Right lobe of liver (tissue), 6 donors: ENCODE results near the gene OR6N2. TPM values are rescaled to one million over a fixed set of nuclear protein-coding genes. Genes with fewer than 3 reads are reported as not detected.

Experiments
- ATAC-seq, 4 donors: fragments of 200-7000 bp; cut with Tn5 transposase; one replicate each; pipeline ENCODE4 v1.9.1; 2020; ENCODE audit warnings: mild to moderate bottlenecking in 4 of 4, moderate library complexity in 4 of 4
- DNase-seq, 3 donors: peaks; one replicate each; pipeline ENCODE4 v3.0.0-alpha.2; 2020
- H3K27ac ChIP-seq, 3 donors: fragments of 200-600 bp; one replicate each; pipeline ENCODE4 v1.8.0; 2022
- H3K27me3 ChIP-seq, 2 donors: fragments of 200-600 bp; one replicate each; pipeline ENCODE4 v1.8.0; 2022
- H3K36me3 ChIP-seq, 4 donors: fragments of 200-600 bp; sonication (generic) in 1 of 4; one replicate each; pipeline versions ENCODE4 v1.5.1 to v1.8.0; 2017 to 2022; ENCODE audit warnings: control low read depth in 1 of 4
- H3K4me1 ChIP-seq, 4 donors: fragments of 200-600 bp; sonication (generic) in 1 of 4; one replicate each; pipeline versions ENCODE4 v1.5.1 to v1.8.0; 2017 to 2022; ENCODE audit warnings: control low read depth in 1 of 4
- H3K4me3 ChIP-seq, 3 donors: fragments of 200-600 bp; one replicate each; pipeline ENCODE4 v1.8.0; 2022
- H3K9me3 ChIP-seq, 4 donors: fragments of 200-600 bp; sonication (generic) in 1 of 4; one replicate each; pipeline versions ENCODE4 v1.5.1 to v1.8.0; 2017 to 2022; ENCODE audit warnings: control low read depth in 1 of 4
- CTCF ChIP-seq, 4 donors: fragments of 200-600 bp in 3 of 4; fragments of 450-650 bp in 1 of 4; IDR thresholded peaks; one replicate each; pipeline versions ENCODE4 v1.5.1 to v1.8.0; 2016 to 2022; ENCODE audit warnings: antibody characterized with exemption in 4 of 4, mild to moderate bottlenecking in 2 of 4
- POLR2A ChIP-seq: fragments of 450-650 bp; IDR thresholded peaks from one replicate; pipeline ENCODE4 v1.6.1; 2017; ENCODE audit warnings: antibody characterized with exemption, mild to moderate bottlenecking
- WGBS: methylation state at CpG from one replicate; pipeline ENCODE4 v1.1.6; 2018; ENCODE audit warnings: low coverage, low lambda C conversion rate; ENCODE audit not compliant: insufficient coverage; ENCODE audit errors: missing lambda C conversion rate; 5-methylcytosine and 5-hydroxymethylcytosine counted together
- intact Hi-C, 2 donors: fragments of 100-400 bp; cut with DNase I; formaldehyde crosslinking; loops; one replicate each; pipeline versions ENCODE4 v1.11.2 to v1.14.1; 2022
- total RNA-seq, 6 experiments: library from RNA; depleted of rRNA in 2 of 6; stranded (reverse); fragments of >200 nt in 2 of 6; fragmentation: NEBNext Ultra II Directional in 3 of 6; extraction: Animal tissue kit (Norgen Biotek cat#: 25700) in 3 of 6; gene quantifications; one replicate each; pipeline versions ENCODE4 v1.1.0 to v1.2.4, GENCODE V29; 2016 to 2023
- donor health status: DM: no; HTN: yes; CAD: no.
- donor health status: DM: no; HTN: no; CAD: no.
- donor health status: DM: no; HTN: no; CAD: no.
- donor health status: DM: no; HTN: yes; CAD: no.
- donor health status: DM: no; HTN: yes; CAD: no.

The OR6N2 gene
- total RNA-seq, 6 experiments from 2014 or later: not detected

- intact Hi-C loops: no loop called here
- 38% methylated on average over 1 of the region's 1 CpG for WGBS
- DNase-seq (no peak), ATAC-seq (peak in 3 of 4 donors; percentile 11 to 35 (median 13))
- H3K27me3 ChIP-seq: no peaks in the 10 kb centered on the region
- H3K27ac ChIP-seq: no peak overlapping the region
- H3K4me3 ChIP-seq: no peak overlapping the region
- TF ChIP-seq POLR2A (no peak), CTCF (IDR thresholded peaks at IDR 0.05) (no peak)
- no peaks in the 10 kb centered on the region for H3K36me3 ChIP-seq
- no peaks in the 10 kb centered on the region for H3K9me3 ChIP-seq
- no peaks in the 10 kb centered on the region for H3K4me1 ChIP-seq
Measured at GRCh38 chr1:158818975-158819431, 38.0 kb upstream of the OR6N2 start.

GRCh38 chr1:158818560-158818959, 37.6 kb upstream of the OR6N2 start:
- ATAC-seq: peak in 3 of 4 donors; percentile 18 to 50 (median 28)
- Histone ChIP-seq H3K36me3 (no peaks in the 10 kb centered on the region), H3K27me3 (no peaks in the 10 kb centered on the region), H3K27ac (no peak overlapping the region), H3K4me3 (no peak overlapping the region), H3K4me1 (no peaks in the 10 kb centered on the region), H3K9me3 (no peaks in the 10 kb centered on the region)
- intact Hi-C loops: no loop called here
- WGBS: 40% methylated on average over 1 of the region's 1 CpG
- no peak for DNase-seq
- TF ChIP-seq CTCF (IDR thresholded peaks at IDR 0.05): no peak
- TF ChIP-seq POLR2A: no peak

- Histone ChIP-seq H3K4me3 (no peak overlapping the region), H3K27ac (no peak overlapping the region), H3K27me3 (no peaks in the 10 kb centered on the region), H3K9me3 (no peaks in the 10 kb centered on the region), H3K36me3 (no peaks in the 10 kb centered on the region), H3K4me1 (no peaks in the 10 kb centered on the region)
- 47% methylated on average over 1 of the region's 1 CpG for WGBS
- no peak for TF ChIP-seq POLR2A
- no peak for TF ChIP-seq CTCF (IDR thresholded peaks at IDR 0.05)
- DNase-seq (no peak), ATAC-seq (no peak)
- intact Hi-C loops: no loop called here
Measured at GRCh38 chr1:158814970-158815369, 34.0 kb upstream of the OR6N2 start.

GRCh38 chr1:158813164-158813563, 32.2 kb upstream of the OR6N2 start:
- WGBS: 24% methylated on average over 3 of the region's 3 CpGs
- Histone ChIP-seq H3K9me3 (no peaks in the 10 kb centered on the region), H3K27me3 (no peaks in the 10 kb centered on the region), H3K4me1 (no peaks in the 10 kb centered on the region), H3K27ac (no peak overlapping the region), H3K4me3 (no peak overlapping the region), H3K36me3 (no peaks in the 10 kb centered on the region)
- ATAC-seq: no peak
- no peak for TF ChIP-seq CTCF (IDR thresholded peaks at IDR 0.05)
- TF ChIP-seq POLR2A: no peak
- no peak for DNase-seq
- intact Hi-C loops: no loop called here

GRCh38 chr1:158812336-158812735, 31.3 kb upstream of the OR6N2 start:
- intact Hi-C loops: no loop called here
- 35% methylated on average over 2 of the region's 2 CpGs for WGBS

More at GRCh38 chr1:158812336-158812735, 31.3 kb upstream of the OR6N2 start:
- no peak for ATAC-seq
- no peak overlapping the region for H3K27ac ChIP-seq
- no peak overlapping the region for H3K4me3 ChIP-seq
- H3K9me3 ChIP-seq: no peaks in the 10 kb centered on the region
- no peaks in the 10 kb centered on the region for H3K36me3 ChIP-seq
- no peak for DNase-seq
- no peaks in the 10 kb centered on the region for H3K27me3 ChIP-seq
- H3K4me1 ChIP-seq: no peaks in the 10 kb centered on the region
- TF ChIP-seq CTCF (IDR thresholded peaks at IDR 0.05): no peak
- TF ChIP-seq POLR2A: no peak
